ENCODE results near the gene PLK5.

The PLK5 gene

GRCh38 chr19:1555487-1556389 lies 31.9 kb downstream of the PLK5 start:
- Histone ChIP-seq H3K4me1 (ENCODE audit: control insufficient read depth, insufficient read depth, low read length, poor library complexity, severe bottlenecking) (no peaks in the 10 kb centered on the region), H3K27me3 (replicated peaks; ENCODE audit: control insufficient read depth, insufficient read depth, low read length, poor library complexity, severe bottlenecking) (no peaks in the 10 kb centered on the region), H3K27ac (ENCODE audit: insufficient read depth, low read length, poor library complexity, severe bottlenecking) (no peak overlapping the region), H3K9me3 (ENCODE audit: control insufficient read depth, low read length) (no peaks in the 10 kb centered on the region), H3K4me3 (ENCODE audit: insufficient read depth, low read depth, low read length, poor library complexity, severe bottlenecking) (no peak overlapping the region), H3K36me3 (ENCODE audit: control insufficient read depth, insufficient read depth, low read length) (no peaks in the 10 kb centered on the region)
- DNase-seq, result no peak

- no peak overlapping the region for H3K27ac ChIP-seq (ENCODE audit: insufficient read depth, low read length, poor library complexity, severe bottlenecking)
- no peaks in the 10 kb centered on the region for H3K36me3 ChIP-seq (ENCODE audit: control insufficient read depth, insufficient read depth, low read length)
- no peaks in the 10 kb centered on the region for H3K9me3 ChIP-seq (ENCODE audit: control insufficient read depth, low read length)
- no peaks in the 10 kb centered on the region for H3K27me3 ChIP-seq (replicated peaks; ENCODE audit: control insufficient read depth, insufficient read depth, low read length, poor library complexity, severe bottlenecking)
- no peak overlapping the region for H3K4me3 ChIP-seq (ENCODE audit: insufficient read depth, low read depth, low read length, poor library complexity, severe bottlenecking)
- H3K4me1 ChIP-seq (ENCODE audit: control insufficient read depth, insufficient read depth, low read length, poor library complexity, severe bottlenecking), result no peaks in the 10 kb centered on the region
- DNase-seq, result no peak
These were observed 32.7 kb downstream of the PLK5 start for GRCh38 chr19:1556390-1557070.

- no peaks in the 10 kb centered on the region for H3K9me3 ChIP-seq (ENCODE audit: control insufficient read depth, low read length)
- no peaks in the 10 kb centered on the region for H3K4me1 ChIP-seq (ENCODE audit: control insufficient read depth, insufficient read depth, low read length, poor library complexity, severe bottlenecking)
- no peak overlapping the region for H3K4me3 ChIP-seq (ENCODE audit: insufficient read depth, low read depth, low read length, poor library complexity, severe bottlenecking)
- no peaks in the 10 kb centered on the region for H3K27me3 ChIP-seq (replicated peaks; ENCODE audit: control insufficient read depth, insufficient read depth, low read length, poor library complexity, severe bottlenecking)
- no peaks in the 10 kb centered on the region for H3K36me3 ChIP-seq (ENCODE audit: control insufficient read depth, insufficient read depth, low read length)
- no peak for DNase-seq
- H3K27ac ChIP-seq (ENCODE audit: insufficient read depth, low read length, poor library complexity, severe bottlenecking), result no peak overlapping the region
These were observed 34.7 kb downstream of the PLK5 start for GRCh38 chr19:1558552-1558951.

- H3K4me3 ChIP-seq (ENCODE audit: insufficient read depth, low read depth, low read length, poor library complexity, severe bottlenecking), result no peak overlapping the region
- no peaks in the 10 kb centered on the region for H3K36me3 ChIP-seq (ENCODE audit: control insufficient read depth, insufficient read depth, low read length)
- DNase-seq, result no peak
- no peaks in the 10 kb centered on the region for H3K27me3 ChIP-seq (replicated peaks; ENCODE audit: control insufficient read depth, insufficient read depth, low read length, poor library complexity, severe bottlenecking)
- H3K4me1 ChIP-seq (ENCODE audit: control insufficient read depth, insufficient read depth, low read length, poor library complexity, severe bottlenecking), result no peaks in the 10 kb centered on the region
- no peaks in the 10 kb centered on the region for H3K9me3 ChIP-seq (ENCODE audit: control insufficient read depth, low read length)
- no peak overlapping the region for H3K27ac ChIP-seq (ENCODE audit: insufficient read depth, low read length, poor library complexity, severe bottlenecking)
These were observed 36.5 kb downstream of the PLK5 start for GRCh38 chr19:1560286-1560882.

GRCh38 chr19:1561236-1561842 lies 37.5 kb downstream of the PLK5 start:
- DNase-seq, result no peak
- H3K9me3 ChIP-seq (ENCODE audit: control insufficient read depth, low read length), result no peaks in the 10 kb centered on the region
- no peak overlapping the region for H3K4me3 ChIP-seq (ENCODE audit: insufficient read depth, low read depth, low read length, poor library complexity, severe bottlenecking)
- no peaks in the 10 kb centered on the region for H3K27me3 ChIP-seq (replicated peaks; ENCODE audit: control insufficient read depth, insufficient read depth, low read length, poor library complexity, severe bottlenecking)
- H3K36me3 ChIP-seq (ENCODE audit: control insufficient read depth, insufficient read depth, low read length), result no peaks in the 10 kb centered on the region
- H3K27ac ChIP-seq (ENCODE audit: insufficient read depth, low read length, poor library complexity, severe bottlenecking), result no peak overlapping the region
- no peaks in the 10 kb centered on the region for H3K4me1 ChIP-seq (ENCODE audit: control insufficient read depth, insufficient read depth, low read length, poor library complexity, severe bottlenecking)

- Histone ChIP-seq H3K4me1 (ENCODE audit: control insufficient read depth, insufficient read depth, low read length, poor library complexity, severe bottlenecking) (peaks cover 2% of the 10 kb centered on the region), H3K27me3 (replicated peaks; ENCODE audit: control insufficient read depth, insufficient read depth, low read length, poor library complexity, severe bottlenecking) (peaks cover 6% of the 10 kb centered on the region), H3K27ac (ENCODE audit: insufficient read depth, low read length, poor library complexity, severe bottlenecking) (no peak overlapping the region), H3K9me3 (ENCODE audit: control insufficient read depth, low read length) (no peaks in the 10 kb centered on the region), H3K4me3 (ENCODE audit: insufficient read depth, low read depth, low read length, poor library complexity, severe bottlenecking) (no peak overlapping the region), H3K36me3 (ENCODE audit: control insufficient read depth, insufficient read depth, low read length) (no peaks in the 10 kb centered on the region)
- DNase-seq, result no peak
These were observed 39.4 kb downstream of the PLK5 start for GRCh38 chr19:1563251-1563650.

GRCh38 chr19:1566392-1567115 lies 42.7 kb downstream of the PLK5 start:
- Histone ChIP-seq H3K36me3 (ENCODE audit: control insufficient read depth, insufficient read depth, low read length) (no peaks in the 10 kb centered on the region), H3K27me3 (replicated peaks; ENCODE audit: control insufficient read depth, insufficient read depth, low read length, poor library complexity, severe bottlenecking) (peaks cover 6% of the 10 kb centered on the region), H3K4me3 (ENCODE audit: insufficient read depth, low read depth, low read length, poor library complexity, severe bottlenecking) (no peak overlapping the region), H3K27ac (ENCODE audit: insufficient read depth, low read length, poor library complexity, severe bottlenecking) (no peak overlapping the region), H3K4me1 (ENCODE audit: control insufficient read depth, insufficient read depth, low read length, poor library complexity, severe bottlenecking) (peaks cover 8% of the 10 kb centered on the region), H3K9me3 (ENCODE audit: control insufficient read depth, low read length) (no peaks in the 10 kb centered on the region)
- no peak for DNase-seq

GRCh38 chr19:1567116-1567847 lies 43.4 kb downstream of the PLK5 start:
- Histone ChIP-seq H3K27ac (ENCODE audit: insufficient read depth, low read length, poor library complexity, severe bottlenecking) (no peak overlapping the region), H3K27me3 (replicated peaks; ENCODE audit: control insufficient read depth, insufficient read depth, low read length, poor library complexity, severe bottlenecking) (peaks cover 6% of the 10 kb centered on the region), H3K36me3 (ENCODE audit: control insufficient read depth, insufficient read depth, low read length) (no peaks in the 10 kb centered on the region), H3K4me3 (ENCODE audit: insufficient read depth, low read depth, low read length, poor library complexity, severe bottlenecking) (peak overlapping the region; percentile 35), H3K4me1 (ENCODE audit: control insufficient read depth, insufficient read depth, low read length, poor library complexity, severe bottlenecking) (peaks cover 8% of the 10 kb centered on the region), H3K9me3 (ENCODE audit: control insufficient read depth, low read length) (no peaks in the 10 kb centered on the region)
- DNase-seq, result no peak

- H3K4me1 ChIP-seq (ENCODE audit: control insufficient read depth, insufficient read depth, low read length, poor library complexity, severe bottlenecking), result peaks cover 8% of the 10 kb centered on the region
- DNase-seq, result no peak
- H3K9me3 ChIP-seq (ENCODE audit: control insufficient read depth, low read length), result no peaks in the 10 kb centered on the region
- no peak overlapping the region for H3K27ac ChIP-seq (ENCODE audit: insufficient read depth, low read length, poor library complexity, severe bottlenecking)
- peaks cover 6% of the 10 kb centered on the region for H3K27me3 ChIP-seq (replicated peaks; ENCODE audit: control insufficient read depth, insufficient read depth, low read length, poor library complexity, severe bottlenecking)
- no peak overlapping the region for H3K4me3 ChIP-seq (ENCODE audit: insufficient read depth, low read depth, low read length, poor library complexity, severe bottlenecking)
- no peaks in the 10 kb centered on the region for H3K36me3 ChIP-seq (ENCODE audit: control insufficient read depth, insufficient read depth, low read length)
These were observed 44.0 kb downstream of the PLK5 start for GRCh38 chr19:1567848-1568227.

All from effector memory CD4-positive, alpha-beta T cell (primary cell).